Fibroblast of lung (primary cell): Measurements from ENCODE around the gene KIAA1958. TPM values are rescaled to one million over a fixed set of nuclear protein-coding genes. Genes with fewer than 3 reads are reported as not detected.

Experiments used
- DNase-seq, 2 donors: peaks; one replicate each; pipeline versions ENCODE4 v3.0.0 to v3.0.0-alpha.2; 2010; ENCODE audit warnings: low read depth in 2 of 2
- H2AFZ ChIP-seq: 2 replicates; pipeline ENCODE4 v1.5.1; 2012; ENCODE audit warnings: low read length, control low read depth, inconsistent platforms
- H3K27ac ChIP-seq: 2 replicates; pipeline ENCODE4 v1.5.1; 2011; ENCODE audit warnings: low read length, control low read depth; ENCODE audit not compliant: insufficient read depth
- H3K27me3 ChIP-seq: 2 replicates; pipeline ENCODE4 v1.5.1; 2011; ENCODE audit warnings: mild to moderate bottlenecking, low read length; ENCODE audit not compliant: control insufficient read depth, insufficient read depth
- H3K36me3 ChIP-seq: 2 replicates; pipeline ENCODE4 v1.5.1; 2011; ENCODE audit warnings: low read length; ENCODE audit not compliant: control insufficient read depth, insufficient read depth
- H3K4me1 ChIP-seq: 2 replicates; pipeline ENCODE4 v1.5.1; 2011; ENCODE audit warnings: low read length; ENCODE audit not compliant: control insufficient read depth, insufficient read depth; ENCODE audit errors: extremely low read depth
- H3K4me2 ChIP-seq: 2 replicates; pipeline ENCODE4 v1.5.1; 2011; ENCODE audit warnings: low read length, control low read depth; ENCODE audit not compliant: insufficient read depth; ENCODE audit errors: extremely low read depth
- H3K4me3 ChIP-seq, 4 experiments: fragments of 200-600 bp in 1 of 4; sonication (generic) in 1 of 4; replicated peaks in 1 of 4; 2 replicates each; pipeline ENCODE4 v1.5.1; 2011 to 2016; ENCODE audit warnings: low read length in 4 of 4, low read depth in 3 of 4, mild to moderate bottlenecking in 3 of 4, control low read depth in 2 of 4, inconsistent platforms in 1 of 4, mixed read lengths in 1 of 4; ENCODE audit not compliant: insufficient read depth in 1 of 4; ENCODE audit errors: control extremely low read depth in 1 of 4
- H3K79me2 ChIP-seq: 2 replicates; pipeline ENCODE4 v1.5.1; 2012; ENCODE audit warnings: mild to moderate bottlenecking, low read length, inconsistent platforms; ENCODE audit not compliant: control insufficient read depth, insufficient read depth
- H3K9ac ChIP-seq: 2 replicates; pipeline ENCODE4 v1.5.1; 2011; ENCODE audit warnings: mild to moderate bottlenecking, low read length, control low read depth; ENCODE audit not compliant: insufficient read depth
- H3K9me3 ChIP-seq: 2 replicates; pipeline ENCODE4 v1.5.1; 2012; ENCODE audit warnings: low read depth, low read length; ENCODE audit not compliant: control insufficient read depth, insufficient read depth
- H4K20me1 ChIP-seq: 2 replicates; pipeline ENCODE4 v1.5.1; 2011; ENCODE audit warnings: low read length; ENCODE audit not compliant: control insufficient read depth, insufficient read depth; ENCODE audit errors: extremely low read depth
- EZH2 ChIP-seq: IDR thresholded peaks from 2 replicates; pipeline ENCODE4 v1.5.1; 2012; ENCODE audit warnings: low read length, control low read depth, mild to moderate bottlenecking; ENCODE audit errors: missing control alignments
- polyA plus RNA-seq, 2 donors: library from polyadenylated mRNA; depleted of rRNA in 1 of 2; stranded (reverse) in 1 of 2; unstranded in 1 of 2; fragments of >200 nt; gene quantifications; 2 replicates each; pipeline ENCODE4 v1.2.1, GENCODE V29; 2011 to 2012; ENCODE audit warnings: missing spikeins in 1 of 2
- total RNA-seq: library from RNA; depleted of rRNA; stranded (reverse); fragments of >200 nt; gene quantifications from 2 replicates; pipeline ENCODE4 v1.2.1, GENCODE V29; 2014
- TF ChIP-seq, protein P1 (sequence below), 2 donors: IDR thresholded peaks in 1 of 2; conservative IDR thresholded peaks in 1 of 2; 1 replicate in 1 of 2; 2 replicates in 1 of 2; pipeline ENCODE4 v1.5.1; 2011 to 2012; ENCODE audit warnings: low read length in 2 of 2, control low read depth in 1 of 2, inconsistent platforms in 1 of 2, low read depth in 1 of 2, mild to moderate bottlenecking in 1 of 2

The KIAA1958 gene
- total and polyA plus RNA-seq, 2 donors (not counting 1 experiment from before 2014, with no cell fraction given) = 0.75 to 3.0 TPM

DNA sequence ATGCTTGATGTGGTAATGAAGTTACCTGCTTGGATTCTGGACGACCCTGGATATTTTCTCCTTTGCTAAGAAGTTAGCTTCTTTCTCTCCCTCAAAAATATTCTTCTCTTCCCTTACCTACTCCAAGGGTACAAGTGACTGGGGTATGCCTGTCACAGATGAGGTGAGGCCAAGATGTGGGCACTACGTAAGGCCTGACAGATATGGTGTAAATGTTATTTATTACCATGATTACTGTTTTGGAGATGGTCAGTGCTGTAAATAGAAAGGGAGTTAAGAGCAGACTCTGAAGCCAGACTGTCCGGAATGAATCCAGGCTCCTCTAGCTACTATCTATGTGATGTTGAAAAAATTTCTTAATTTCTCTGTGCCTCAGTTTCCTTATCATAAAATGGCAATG lies 1.1 kb upstream of the KIAA1958 start:
- H3K4me2 ChIP-seq = peak overlapping the region; percentile 98
- H3K36me3 ChIP-seq = no peaks in the 10 kb centered on the region
- H3K9ac ChIP-seq = no peak overlapping the region
- H3K9me3 ChIP-seq = no peaks in the 10 kb centered on the region
- H2AFZ ChIP-seq = no peak overlapping the region
- H3K4me1 ChIP-seq = no peaks in the 10 kb centered on the region
- no peak for TF ChIP-seq EZH2
- TF ChIP-seq, protein P1, sequence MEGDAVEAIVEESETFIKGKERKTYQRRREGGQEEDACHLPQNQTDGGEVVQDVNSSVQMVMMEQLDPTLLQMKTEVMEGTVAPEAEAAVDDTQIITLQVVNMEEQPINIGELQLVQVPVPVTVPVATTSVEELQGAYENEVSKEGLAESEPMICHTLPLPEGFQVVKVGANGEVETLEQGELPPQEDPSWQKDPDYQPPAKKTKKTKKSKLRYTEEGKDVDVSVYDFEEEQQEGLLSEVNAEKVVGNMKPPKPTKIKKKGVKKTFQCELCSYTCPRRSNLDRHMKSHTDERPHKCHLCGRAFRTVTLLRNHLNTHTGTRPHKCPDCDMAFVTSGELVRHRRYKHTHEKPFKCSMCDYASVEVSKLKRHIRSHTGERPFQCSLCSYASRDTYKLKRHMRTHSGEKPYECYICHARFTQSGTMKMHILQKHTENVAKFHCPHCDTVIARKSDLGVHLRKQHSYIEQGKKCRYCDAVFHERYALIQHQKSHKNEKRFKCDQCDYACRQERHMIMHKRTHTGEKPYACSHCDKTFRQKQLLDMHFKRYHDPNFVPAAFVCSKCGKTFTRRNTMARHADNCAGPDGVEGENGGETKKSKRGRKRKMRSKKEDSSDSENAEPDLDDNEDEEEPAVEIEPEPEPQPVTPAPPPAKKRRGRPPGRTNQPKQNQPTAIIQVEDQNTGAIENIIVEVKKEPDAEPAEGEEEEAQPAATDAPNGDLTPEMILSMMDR (conservative IDR thresholded peaks at IDR 0.05 in 1 of 2, IDR thresholded peaks at IDR 0.05 in 1 of 2; ENCODE audit: low read depth in 1 of 2, low read length in 2 of 2) = no peak
- H3K27me3 ChIP-seq = no peaks in the 10 kb centered on the region
- H3K4me3 ChIP-seq = peak overlapping the region in 1 of 4 experiments; percentile 85
- no peaks in the 10 kb centered on the region for H3K79me2 ChIP-seq
- no peak overlapping the region for H3K27ac ChIP-seq
- no peaks in the 10 kb centered on the region for H4K20me1 ChIP-seq
- no peak for DNase-seq

DNA sequence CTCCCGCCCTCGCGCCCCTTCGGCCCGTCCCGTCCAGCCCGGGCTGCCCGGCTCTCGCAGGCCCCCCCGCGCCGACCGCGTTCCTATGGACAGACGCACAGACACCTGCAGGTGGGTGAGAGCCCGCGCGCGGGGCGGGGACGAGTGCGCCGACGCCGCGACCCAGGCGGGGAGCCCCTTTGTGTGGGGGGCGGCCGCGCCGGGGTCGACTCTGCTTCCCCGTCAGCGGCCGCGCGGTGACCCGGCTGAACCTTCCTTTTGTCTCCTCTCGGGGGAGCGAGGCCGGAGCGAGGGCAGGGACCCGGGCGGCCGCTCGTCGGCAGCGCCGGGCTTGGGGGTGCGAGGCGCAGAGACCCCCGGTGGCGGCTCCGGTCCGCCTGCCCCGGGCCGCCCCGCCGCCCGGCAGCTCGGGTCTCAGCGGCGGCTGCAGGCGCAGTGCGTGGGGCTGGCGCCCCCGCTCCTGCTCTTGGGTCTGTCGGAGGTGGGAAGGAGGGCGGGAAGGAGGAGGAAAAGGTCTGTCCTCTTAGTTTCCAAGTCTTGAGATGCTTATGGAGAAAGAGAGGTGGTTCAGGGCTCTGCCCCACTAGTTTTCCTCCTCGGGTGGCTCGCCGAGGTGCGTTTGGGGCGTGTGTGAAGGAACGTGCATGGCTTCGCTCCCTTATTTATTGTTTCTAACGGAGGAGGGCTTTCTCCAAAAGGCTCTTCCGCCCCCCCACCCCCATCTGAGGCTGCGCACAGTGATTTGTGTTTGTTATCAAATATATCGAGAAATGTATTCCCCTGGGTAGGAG lies 576 bp downstream of the KIAA1958 start:
- Histone ChIP-seq H2AFZ (peak overlapping the region; percentile 71), H3K4me2 (peak overlapping the region; percentile 86), H3K36me3 (no peaks in the 10 kb centered on the region), H3K4me3 (peak overlapping the region; percentile 60 to 72 (median 68)), H4K20me1 (no peaks in the 10 kb centered on the region), H3K4me1 (no peaks in the 10 kb centered on the region), H3K79me2 (no peaks in the 10 kb centered on the region), H3K27ac (no peak overlapping the region), H3K9me3 (no peaks in the 10 kb centered on the region), H3K9ac (peak overlapping the region; percentile 45), H3K27me3 (no peaks in the 10 kb centered on the region)
- TF ChIP-seq EZH2 = no peak
- TF ChIP-seq, protein P1 (conservative IDR thresholded peaks at IDR 0.05 in 1 of 2, IDR thresholded peaks at IDR 0.05 in 1 of 2; ENCODE audit: low read depth in 1 of 2, low read length in 2 of 2) = no peak
- peak; percentile 55 to 57 for DNase-seq

DNA sequence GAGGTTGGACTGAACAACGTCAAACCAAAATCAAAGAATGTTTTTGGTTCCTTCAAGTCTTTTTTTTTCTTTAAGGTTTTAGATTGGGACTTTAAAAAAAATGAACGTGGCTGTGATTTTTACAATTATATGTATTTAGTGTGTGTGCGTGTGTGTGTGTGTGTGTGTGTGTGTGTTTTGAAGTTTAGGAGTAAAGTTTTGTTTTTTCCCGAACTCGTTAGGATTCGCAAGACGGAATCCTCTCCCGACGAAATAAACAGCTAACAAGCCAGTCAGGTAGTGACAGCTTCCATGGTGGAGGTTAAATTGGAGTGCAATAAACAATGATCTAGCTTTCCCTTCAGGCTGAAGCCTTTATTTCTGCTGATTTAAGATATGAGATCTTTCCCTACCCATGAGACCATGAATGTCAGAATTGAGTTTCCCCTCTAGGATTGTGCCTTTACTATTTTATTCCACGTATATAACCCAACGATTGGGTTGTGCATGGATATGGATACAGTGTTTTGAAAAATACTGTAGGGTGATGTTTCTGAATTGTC lies 1.2 kb downstream of the KIAA1958 start:
- Histone ChIP-seq H4K20me1 (no peaks in the 10 kb centered on the region), H3K36me3 (no peaks in the 10 kb centered on the region), H3K4me3 (peak overlapping the region; percentile 60 to 72 (median 68)), H3K27me3 (no peaks in the 10 kb centered on the region), H3K9ac (no peak overlapping the region), H3K79me2 (no peaks in the 10 kb centered on the region), H3K27ac (no peak overlapping the region), H2AFZ (no peak overlapping the region), H3K4me1 (no peaks in the 10 kb centered on the region), H3K9me3 (no peaks in the 10 kb centered on the region), H3K4me2 (peak overlapping the region; percentile 86)
- no peak for TF ChIP-seq EZH2
- TF ChIP-seq, protein P1 (conservative IDR thresholded peaks at IDR 0.05 in 1 of 2, IDR thresholded peaks at IDR 0.05 in 1 of 2; ENCODE audit: low read depth in 1 of 2, low read length in 2 of 2) = no peak
- peak in 1 of 2 donors; percentile 32 for DNase-seq
